CD4-positive, alpha-beta T cell (primary cell): ENCODE results near the gene TMEM14C. TPM values are rescaled to one million over a fixed set of nuclear protein-coding genes. Genes with fewer than 3 reads are reported as not detected.

ENCODE experiments used
- ATAC-seq: fragments of 200-7000 bp; cut with Tn5 transposase; one replicate; pipeline ENCODE4 v1.10.0; 2022; ENCODE audit warnings: mild to moderate bottlenecking; ENCODE audit not compliant: poor library complexity
- CTCF ChIA-PET: fragments of 350-600 bp; sonication (Branson Sonifier 250); formaldehyde crosslinking; loops from one replicate; lab custom pipeline; 2021; ENCODE audit warnings: antibody characterized with exemption, inconsistent platforms; lab: Charles Lee
- POLR2A ChIA-PET: fragments of 350-600 bp; sonication (Branson Sonifier 250); formaldehyde crosslinking; loops from one replicate; lab custom pipeline; 2021; ENCODE audit warnings: antibody characterized with exemption, inconsistent platforms; lab: Charles Lee
- DNase-seq, 14 experiments: peaks; one replicate each; pipeline ENCODE4 v3.0.0-alpha.2; 2013 to 2020; ENCODE audit warnings: mixed read lengths in 2 of 14
- H3K27ac ChIP-seq, 2 donors: one replicate each; pipeline versions ENCODE4 v1.5.1 to v1.7.0; 2013; ENCODE audit warnings: low read length in 2 of 2, low read depth in 1 of 2, mild to moderate bottlenecking in 1 of 2
- H3K27me3 ChIP-seq, 2 experiments: 1 replicate in 1 of 2; 2 replicates in 1 of 2; pipeline versions ENCODE4 v1.6.1 to v1.7.0; 2013; ENCODE audit warnings: low read length in 2 of 2, control low read depth in 1 of 2, mild to moderate bottlenecking in 1 of 2, moderate library complexity in 1 of 2; ENCODE audit not compliant: insufficient read depth in 2 of 2, control insufficient read depth in 1 of 2
- H3K36me3 ChIP-seq: one replicate; pipeline ENCODE4 v1.6.1; 2013; ENCODE audit warnings: low read length, control low read depth; ENCODE audit not compliant: insufficient read depth
- H3K4me1 ChIP-seq: one replicate; pipeline ENCODE4 v1.6.1; 2013; ENCODE audit warnings: low read length, control low read depth; ENCODE audit not compliant: insufficient read depth
- H3K4me3 ChIP-seq: one replicate; pipeline ENCODE4 v1.5.1; 2013; ENCODE audit warnings: mild to moderate bottlenecking, low read length, moderate library complexity
- H3K9me3 ChIP-seq, 2 experiments: 1 replicate in 1 of 2; 2 replicates in 1 of 2; pipeline versions ENCODE4 v1.6.1 to v1.7.0; 2013; ENCODE audit warnings: low read length in 2 of 2, mild to moderate bottlenecking in 2 of 2, control low read depth in 1 of 2, moderate library complexity in 1 of 2; ENCODE audit not compliant: control insufficient read depth in 1 of 2, insufficient read depth in 1 of 2
- H3K27ac Mint-ChIP-seq: one replicate; pipeline ENCODE4 v1.8.0; 2020; ENCODE audit warnings: mixed read lengths
- H3K27me3 Mint-ChIP-seq: one replicate; pipeline ENCODE4 v1.8.0; 2021; ENCODE audit warnings: mixed read lengths
- H3K36me3 Mint-ChIP-seq: one replicate; pipeline ENCODE4 v1.8.0; 2021; ENCODE audit warnings: low read depth, mixed read lengths
- H3K4me1 Mint-ChIP-seq: one replicate; pipeline ENCODE4 v1.8.0; 2021; ENCODE audit warnings: low read depth, mixed read lengths
- H3K4me3 Mint-ChIP-seq: one replicate; pipeline ENCODE4 v1.8.0; 2020; ENCODE audit warnings: mild to moderate bottlenecking, mixed read lengths
- H3K9me3 Mint-ChIP-seq: one replicate; pipeline ENCODE4 v1.8.0; 2020; ENCODE audit warnings: mixed read lengths
- intact Hi-C, 2 experiments: fragments of 100-400 bp; cut with DNase I in 1 of 2; cut with micrococcal nuclease in 1 of 2; formaldehyde crosslinking; loops; one replicate each; pipeline versions ENCODE4 v1.15.1 to v1.9.0; 2023 to 2025; cut with DNase I, micrococcal nuclease
- total RNA-seq, 174 experiments: library from RNA in 2 of 174; stranded (reverse) in 2 of 174; gene quantifications; one replicate each; pipeline ENCODE4 v1.2.3 and lab custom pipeline; 2021 to 2026
- TF ChIP-seq, protein P1 (sequence below): fragments of 200-600 bp; IDR thresholded peaks from one replicate; pipeline ENCODE4 v1.8.0; 2022; ENCODE audit warnings: antibody characterized with exemption, mild to moderate bottlenecking

Gene TMEM14C
- total RNA-seq, 2 experiments from 2014 or later = 14.4 to 14.6 TPM

DNA sequence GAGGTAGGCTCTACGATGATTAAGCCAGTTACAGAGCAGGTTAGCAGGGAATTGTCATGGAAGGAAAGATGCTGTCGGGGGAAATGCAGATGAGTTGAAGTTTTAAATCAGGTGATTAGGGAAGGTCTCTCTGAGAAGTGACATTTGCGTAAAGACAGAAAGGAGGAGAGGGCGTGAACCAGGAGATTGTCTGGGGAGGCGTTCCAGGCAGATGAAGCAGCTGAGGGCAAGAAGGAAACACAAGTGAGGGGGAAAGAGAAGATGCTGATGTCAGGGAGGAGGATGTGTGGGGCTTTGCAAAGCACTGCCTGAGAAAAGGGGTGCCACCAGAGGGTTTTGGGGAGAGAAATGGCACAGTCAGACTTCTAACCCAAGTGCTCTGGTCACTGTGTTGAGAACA lies 22.2 kb downstream of the TMEM14C start:
- POLR2A ChIA-PET = no interaction called here

DNA sequence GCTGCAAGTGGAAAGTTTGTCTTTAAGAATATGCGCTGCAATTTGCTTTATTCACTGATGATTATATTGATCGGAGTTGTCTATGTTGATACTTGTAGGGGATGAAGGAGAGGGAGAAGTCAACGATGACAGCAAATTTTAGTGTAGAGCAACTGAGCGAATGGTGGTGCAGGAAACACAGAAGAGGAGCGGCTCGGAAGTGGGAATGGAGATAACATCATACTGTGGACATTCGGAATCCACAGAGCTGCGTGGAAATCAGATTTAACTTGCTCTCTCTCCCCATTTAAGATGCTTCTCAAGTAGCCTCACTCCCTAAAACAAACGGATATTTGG lies 24.0 kb downstream of the TMEM14C start:
- Histone ChIP-seq H3K27ac (peak overlapping the region; percentile 60 to 67), H3K27me3 (no peaks in the 10 kb centered on the region), H3K4me1 (peaks cover 35% of the 10 kb centered on the region), H3K36me3 (peaks cover 19% of the 10 kb centered on the region), H3K4me3 (peak overlapping the region; percentile 95), H3K9me3 (no peaks in the 10 kb centered on the region)
- DNase-seq = peak in 1 of 14 experiments; percentile 1
- peaks cover 34% of the 10 kb centered on the region for H3K36me3 Mint-ChIP-seq
- POLR2A ChIA-PET = interaction anchor here (0.9 to 3.4 kb wide), 6 partner anchors 9 to 347 kb away, joined by 3 to 64 read pairs (median 4); partner anchors contain the start of genes C6orf52, PAK1IP1, SMIM13 and TMEM14C
- H3K9me3 Mint-ChIP-seq = no peaks in the 10 kb centered on the region
- ATAC-seq = no peak
- H3K4me1 Mint-ChIP-seq = peaks cover 65% of the 10 kb centered on the region
- no peaks in the 10 kb centered on the region for H3K27me3 Mint-ChIP-seq
- intact Hi-C loops = loop anchor here (1.0 to 5.0 kb wide), 5 partner anchors 25 to 345 kb away; partner anchors contain the start of genes C6orf52 (in 1 of the 2), PAK1IP1 (in 1 of the 2) and SMIM13 (in 1 of the 2)
- TF ChIP-seq, protein P1, sequence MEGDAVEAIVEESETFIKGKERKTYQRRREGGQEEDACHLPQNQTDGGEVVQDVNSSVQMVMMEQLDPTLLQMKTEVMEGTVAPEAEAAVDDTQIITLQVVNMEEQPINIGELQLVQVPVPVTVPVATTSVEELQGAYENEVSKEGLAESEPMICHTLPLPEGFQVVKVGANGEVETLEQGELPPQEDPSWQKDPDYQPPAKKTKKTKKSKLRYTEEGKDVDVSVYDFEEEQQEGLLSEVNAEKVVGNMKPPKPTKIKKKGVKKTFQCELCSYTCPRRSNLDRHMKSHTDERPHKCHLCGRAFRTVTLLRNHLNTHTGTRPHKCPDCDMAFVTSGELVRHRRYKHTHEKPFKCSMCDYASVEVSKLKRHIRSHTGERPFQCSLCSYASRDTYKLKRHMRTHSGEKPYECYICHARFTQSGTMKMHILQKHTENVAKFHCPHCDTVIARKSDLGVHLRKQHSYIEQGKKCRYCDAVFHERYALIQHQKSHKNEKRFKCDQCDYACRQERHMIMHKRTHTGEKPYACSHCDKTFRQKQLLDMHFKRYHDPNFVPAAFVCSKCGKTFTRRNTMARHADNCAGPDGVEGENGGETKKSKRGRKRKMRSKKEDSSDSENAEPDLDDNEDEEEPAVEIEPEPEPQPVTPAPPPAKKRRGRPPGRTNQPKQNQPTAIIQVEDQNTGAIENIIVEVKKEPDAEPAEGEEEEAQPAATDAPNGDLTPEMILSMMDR = no peak
- CTCF ChIA-PET = interaction anchor here (0.5 to 2.7 kb wide), 3 partner anchors 12 to 68 kb away, joined by 3 to 7 read pairs (median 3); no protein-coding TSS in a partner anchor
- H3K4me3 Mint-ChIP-seq = peak overlapping the region; percentile 86
- H3K27ac Mint-ChIP-seq = peak overlapping the region; percentile 97

More for the DNA sequence above, 22.2 kb downstream of the TMEM14C start:
- CTCF ChIA-PET = no interaction called here
- intact Hi-C loops = loop anchor here in 1 of 2 experiments (5.0 kb wide), 1 partner anchor 347 kb away; the partner anchor contains the start of gene SMIM13
- H3K27ac ChIP-seq = no peak overlapping the region
- Mint-ChIP-seq H3K4me3 (peak overlapping the region; percentile 86), H3K9me3 (no peaks in the 10 kb centered on the region), H3K36me3 (peaks cover 17% of the 10 kb centered on the region), H3K27me3 (no peaks in the 10 kb centered on the region), H3K4me1 (peaks cover 49% of the 10 kb centered on the region), H3K27ac (peak overlapping the region; percentile 6)
- DNase-seq (no peak), ATAC-seq (no peak)
- H3K4me1 ChIP-seq = peaks cover 31% of the 10 kb centered on the region
- no peaks in the 10 kb centered on the region for H3K9me3 ChIP-seq
- peaks cover 8% of the 10 kb centered on the region for H3K36me3 ChIP-seq
- H3K4me3 ChIP-seq = no peak overlapping the region
- H3K27me3 ChIP-seq = no peaks in the 10 kb centered on the region
- TF ChIP-seq, protein P1 = no peak

DNA sequence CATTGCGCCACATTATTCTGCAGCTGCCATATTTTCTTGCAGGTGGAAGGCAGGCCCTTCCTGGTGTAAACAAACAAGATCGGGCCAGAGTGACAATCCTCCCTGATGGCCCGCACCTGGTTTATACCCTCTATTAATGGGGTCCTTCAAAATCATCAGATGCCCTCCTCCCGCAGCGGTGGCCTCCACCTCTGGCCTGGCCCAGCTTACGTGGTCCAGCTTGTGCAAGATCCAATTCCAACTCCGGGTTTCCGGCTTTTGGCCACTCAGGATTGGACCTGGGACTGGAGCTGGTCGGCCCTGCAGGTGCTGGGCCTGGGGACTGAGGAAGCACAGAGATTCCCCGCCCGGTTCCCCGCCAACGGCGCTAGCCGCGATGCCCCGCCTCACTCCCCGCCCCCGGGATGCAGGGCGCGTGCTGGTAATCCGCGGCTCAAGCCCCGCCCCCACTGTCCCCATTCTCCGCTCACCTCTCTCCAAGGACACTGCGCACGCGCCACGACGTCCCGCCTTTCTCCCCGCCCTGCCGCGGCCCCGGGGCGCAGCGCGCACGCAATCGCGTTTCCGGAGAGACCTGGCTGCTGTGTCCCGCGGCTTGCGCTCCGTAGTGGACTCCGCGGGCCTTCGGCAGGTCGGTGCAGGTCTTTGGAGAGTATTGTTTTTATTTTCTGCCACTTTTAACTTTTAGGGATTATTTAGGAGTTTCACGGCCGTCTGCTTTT lies 24.5 kb downstream of the TMEM14C start, which contains the start of gene TMEM14B:
TSS of gene TMEM14B (plus strand) at position 555 of the 722 bp plus-strand sequence. CDS start 1,441 bp downstream, outside the sequence.
- no peaks in the 10 kb centered on the region for H3K27me3 ChIP-seq
- peak within 1 kb of the TSS; percentile 95 for H3K4me3 ChIP-seq
- DNase-seq = peak; percentile 99 to 100 (median 100)
- Mint-ChIP-seq H3K27me3 (no peaks in the 10 kb centered on the region), H3K9me3 (no peaks in the 10 kb centered on the region), H3K4me1 (peaks cover 69% of the 10 kb centered on the region), H3K4me3 (peak within 1 kb of the TSS; percentile 86), H3K27ac (peak within 1 kb of the TSS; percentile 97), H3K36me3 (peaks cover 39% of the 10 kb centered on the region)
- peak; percentile 97 for ATAC-seq
- intact Hi-C loops = loop anchor here (1.0 to 5.0 kb wide), 5 partner anchors 25 to 345 kb away; partner anchors contain the start of genes C6orf52 (in 1 of the 2), PAK1IP1 (in 1 of the 2) and SMIM13 (in 1 of the 2)
- ChIA-PET CTCF (interaction anchor here (0.5 to 2.7 kb wide), 4 partner anchors 12 to 68 kb away, joined by 3 to 7 read pairs (median 3); partner anchors contain the start of gene PAK1IP1), POLR2A (interaction anchor here (0.7 to 3.4 kb wide), 7 partner anchors 10 to 737 kb away, joined by 3 to 64 read pairs (median 4); partner anchors contain the start of genes C6orf52, PAK1IP1, SMIM13 and TMEM14C)
- H3K9me3 ChIP-seq = no peaks in the 10 kb centered on the region
- peaks cover 20% of the 10 kb centered on the region for H3K36me3 ChIP-seq
- H3K4me1 ChIP-seq = peaks cover 35% of the 10 kb centered on the region
- TF ChIP-seq, protein P1 = no peak
- H3K27ac ChIP-seq = peak within 1 kb of the TSS; percentile 60 to 75
